HEK293 (cell line): Measurements from ENCODE around the gene GABRB2.

Experiments used
- CTCF ChIA-PET: fragments of 350-600 bp; formaldehyde crosslinking; extraction: SDS; loops from one replicate; lab custom pipeline; 2021; ENCODE audit warnings: antibody characterized with exemption; lab: Yijun Ruan, JAX
- POLR2A ChIA-PET: fragments of 300-600 bp; formaldehyde crosslinking; extraction: SDS; loops from one replicate; lab custom pipeline; 2020; ENCODE audit warnings: antibody characterized with exemption, inconsistent platforms; lab: Yijun Ruan, JAX
- H3K27ac ChIP-seq: fragments of 200-500 bp; sonication (Bioruptor generic); 2 replicates; pipeline ENCODE4 v1.5.1; 2014; ENCODE audit warnings: low read depth, low read length, control low read depth, inconsistent platforms; ENCODE audit errors: extremely low read depth
- H3K36me3 ChIP-seq, 2 experiments: fragments of 200-500 bp in 1 of 2; sonication (Bioruptor generic) in 1 of 2; 1 replicate in 1 of 2; 2 replicates in 1 of 2; pipeline ENCODE4 v1.5.1; 2014 to 2017; ENCODE audit warnings: inconsistent platforms in 2 of 2, low read length in 2 of 2; ENCODE audit not compliant: control insufficient read depth in 2 of 2, insufficient read depth in 1 of 2
- H3K4me1 ChIP-seq: fragments of 200-500 bp; sonication (Bioruptor generic); 2 replicates; pipeline ENCODE4 v1.5.1; 2014; ENCODE audit warnings: mild to moderate bottlenecking, low read length, inconsistent platforms; ENCODE audit not compliant: control insufficient read depth, insufficient read depth
- H3K4me3 ChIP-seq: 2 replicates; pipeline ENCODE4 v1.5.1; 2011; ENCODE audit warnings: low read depth, mild to moderate bottlenecking, control low read depth, low read length, moderate library complexity
- H3K9me3 ChIP-seq: fragments of 200-500 bp; sonication (Bioruptor generic); 2 replicates; pipeline ENCODE4 v1.5.1; 2014; ENCODE audit warnings: low read depth, low read length, inconsistent platforms; ENCODE audit not compliant: control insufficient read depth, insufficient read depth
- BCL6B ChIP-seq: fragments of 450-650 bp; formaldehyde crosslinking; IDR thresholded peaks from 2 replicates; pipeline ENCODE4 v1.5.1; 2017; ENCODE audit warnings: missing biosample characterization, missing genetic modification characterization
- HOXC10 ChIP-seq: sonication (generic); formaldehyde crosslinking; IDR thresholded peaks from 2 replicates; pipeline ENCODE4 v1.8.1; 2023; ENCODE audit warnings: mild to moderate bottlenecking, missing genetic modification reagents
- IKZF3 ChIP-seq: fragments of 450-650 bp; IDR thresholded peaks from 2 replicates; pipeline ENCODE4 v1.5.0; 2018; ENCODE audit warnings: missing biosample characterization, mild to moderate bottlenecking, missing genetic modification characterization, moderate library complexity
- MZF1 ChIP-seq: fragments of 450-650 bp; formaldehyde crosslinking; IDR thresholded peaks from 2 replicates; pipeline ENCODE4 v1.5.1; 2017; ENCODE audit warnings: missing biosample characterization, missing genetic modification characterization, borderline replicate concordance
- TRIM28 ChIP-seq: IDR thresholded peaks from 2 replicates; pipeline ENCODE4 v1.6.1; 2011; ENCODE audit warnings: low read length, control low read depth, borderline replicate concordance
- YY2 ChIP-seq: fragments of 450-650 bp; formaldehyde crosslinking; IDR thresholded peaks from 2 replicates; pipeline ENCODE4 v1.5.1; 2016; ENCODE audit warnings: missing biosample characterization, missing genetic modification characterization
- ZBTB1 ChIP-seq: fragments of 450-650 bp; formaldehyde crosslinking; IDR thresholded peaks from 2 replicates; pipeline ENCODE4 v1.5.1; 2016; ENCODE audit warnings: missing biosample characterization, missing genetic modification characterization
- ZBTB48 ChIP-seq: fragments of 450-650 bp; formaldehyde crosslinking; IDR thresholded peaks from 2 replicates; pipeline ENCODE4 v1.5.1; 2016; ENCODE audit warnings: missing biosample characterization, missing genetic modification characterization
- ZNF132 ChIP-seq: fragments of 450-650 bp; formaldehyde crosslinking; IDR thresholded peaks from 2 replicates; pipeline ENCODE4 v1.5.1; 2017; ENCODE audit warnings: missing biosample characterization, missing genetic modification characterization, borderline replicate concordance
- ZNF138 ChIP-seq: fragments of 450-650 bp; formaldehyde crosslinking; IDR thresholded peaks from 2 replicates; pipeline ENCODE4 v1.5.1; 2016; ENCODE audit warnings: missing biosample characterization, missing genetic modification characterization, borderline replicate concordance
- ZNF155 ChIP-seq: fragments of 450-650 bp; formaldehyde crosslinking; IDR thresholded peaks from 2 replicates; pipeline ENCODE4 v1.5.1; 2016; ENCODE audit warnings: missing biosample characterization, missing genetic modification characterization
- ZNF19 ChIP-seq: fragments of 450-650 bp; formaldehyde crosslinking; IDR thresholded peaks from 2 replicates; pipeline ENCODE4; 2016; ENCODE audit warnings: missing biosample characterization, missing genetic modification characterization, low read depth
- ZNF202 ChIP-seq: fragments of 450-650 bp; formaldehyde crosslinking; IDR thresholded peaks from 2 replicates; pipeline ENCODE4 v1.5.1; 2016; ENCODE audit warnings: missing biosample characterization, missing genetic modification characterization, borderline replicate concordance
- ZNF280C ChIP-seq: fragments of 450-650 bp; formaldehyde crosslinking; IDR thresholded peaks from 2 replicates; pipeline ENCODE4 v1.5.1; 2016; ENCODE audit warnings: missing biosample characterization, missing genetic modification characterization
- ZNF302 ChIP-seq: fragments of 450-650 bp; formaldehyde crosslinking; IDR thresholded peaks from 2 replicates; pipeline ENCODE4 v1.5.1; 2016; ENCODE audit warnings: missing biosample characterization, missing genetic modification characterization, low read depth
- ZNF324 ChIP-seq: fragments of 450-650 bp; formaldehyde crosslinking; IDR thresholded peaks from 2 replicates; pipeline ENCODE4 v1.5.1; 2016; ENCODE audit warnings: missing biosample characterization, missing genetic modification characterization
- ZNF366 ChIP-seq: fragments of 450-650 bp; formaldehyde crosslinking; conservative IDR thresholded peaks from 2 replicates; pipeline ENCODE4 v1.5.1; 2016; ENCODE audit warnings: missing biosample characterization, missing genetic modification characterization
- ZNF391 ChIP-seq: fragments of 450-650 bp; formaldehyde crosslinking; IDR thresholded peaks from 2 replicates; pipeline ENCODE4 v1.5.1; 2016; ENCODE audit warnings: low read depth, missing biosample characterization, missing genetic modification characterization, borderline replicate concordance
- ZNF416 ChIP-seq: fragments of 450-650 bp; formaldehyde crosslinking; IDR thresholded peaks from 2 replicates; pipeline ENCODE4 v1.5.1; 2016; ENCODE audit warnings: missing biosample characterization, missing genetic modification characterization
- ZNF473 ChIP-seq: fragments of 450-650 bp; formaldehyde crosslinking; IDR thresholded peaks from 2 replicates; pipeline ENCODE4 v1.5.1; 2017; ENCODE audit warnings: missing biosample characterization, missing genetic modification characterization
- ZNF510 ChIP-seq: fragments of 450-650 bp; formaldehyde crosslinking; IDR thresholded peaks from 2 replicates; pipeline ENCODE4 v1.5.1; 2018; ENCODE audit warnings: mild to moderate bottlenecking, missing genetic modification characterization, missing biosample characterization; ENCODE audit not compliant: insufficient replicate concordance
- ZNF621 ChIP-seq: fragments of 450-650 bp; formaldehyde crosslinking; IDR thresholded peaks from 2 replicates; pipeline ENCODE4 v1.5.1; 2017; ENCODE audit warnings: missing biosample characterization, missing genetic modification characterization
- ZNF629 ChIP-seq: fragments of 450-650 bp; formaldehyde crosslinking; IDR thresholded peaks from 2 replicates; pipeline ENCODE4 v1.5.1; 2017; ENCODE audit warnings: missing biosample characterization, missing genetic modification characterization
- ZNF658 ChIP-seq: fragments of 450-650 bp; formaldehyde crosslinking; IDR thresholded peaks from 2 replicates; pipeline ENCODE4; 2016; ENCODE audit warnings: missing biosample characterization, missing genetic modification characterization
- ZSCAN30 ChIP-seq: fragments of 450-650 bp; IDR thresholded peaks from 2 replicates; pipeline ENCODE4 v1.5.1; 2018; ENCODE audit warnings: missing biosample characterization, mild to moderate bottlenecking, missing genetic modification characterization, moderate library complexity
- TF ChIP-seq, protein P1 (sequence below): fragments of 450-650 bp; formaldehyde crosslinking; IDR thresholded peaks from 2 replicates; pipeline ENCODE4 v1.5.1; 2016; ENCODE audit warnings: missing biosample characterization, missing genetic modification characterization

Gene GABRB2

DNA sequence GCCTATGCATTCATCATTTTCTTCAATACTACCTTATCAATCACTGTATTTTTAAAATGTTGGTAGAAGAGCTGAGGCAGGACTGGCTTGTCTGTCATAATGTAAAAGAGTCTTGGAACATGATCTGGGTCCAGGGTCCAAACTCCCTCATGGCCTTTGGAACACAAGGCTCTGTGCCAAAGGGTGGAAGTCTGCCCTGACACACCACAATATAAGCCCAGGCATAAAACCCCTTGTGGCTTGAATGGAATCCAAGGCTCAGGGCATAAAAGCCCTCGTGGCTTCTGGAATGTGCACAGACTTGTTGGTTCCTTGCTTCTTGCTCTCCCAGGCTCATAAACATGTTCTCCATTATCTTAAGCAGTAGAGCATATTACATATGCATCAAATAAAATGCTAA is 48.0 kb downstream of the GABRB2 start:
- no peak overlapping the region for H3K27ac ChIP-seq
- no peaks in the 10 kb centered on the region for H3K4me1 ChIP-seq
- H3K9me3 ChIP-seq, result no peaks in the 10 kb centered on the region
- CTCF ChIA-PET, result interaction anchor here (0.6 kb wide), 2 partner anchors 13 to 746 kb away, joined by 3 to 6 read pairs; no protein-coding TSS in a partner anchor
- TF ChIP-seq TRIM28, result no peak
- no peak for TF ChIP-seq ZNF621
- no peak for TF ChIP-seq ZSCAN30
- no peak for TF ChIP-seq ZNF155 (tag by site-specific recombination)
- no peak for TF ChIP-seq ZBTB48
- TF ChIP-seq HOXC10 (CRISPR knock-in tag), result no peak
- TF ChIP-seq, protein P1, sequence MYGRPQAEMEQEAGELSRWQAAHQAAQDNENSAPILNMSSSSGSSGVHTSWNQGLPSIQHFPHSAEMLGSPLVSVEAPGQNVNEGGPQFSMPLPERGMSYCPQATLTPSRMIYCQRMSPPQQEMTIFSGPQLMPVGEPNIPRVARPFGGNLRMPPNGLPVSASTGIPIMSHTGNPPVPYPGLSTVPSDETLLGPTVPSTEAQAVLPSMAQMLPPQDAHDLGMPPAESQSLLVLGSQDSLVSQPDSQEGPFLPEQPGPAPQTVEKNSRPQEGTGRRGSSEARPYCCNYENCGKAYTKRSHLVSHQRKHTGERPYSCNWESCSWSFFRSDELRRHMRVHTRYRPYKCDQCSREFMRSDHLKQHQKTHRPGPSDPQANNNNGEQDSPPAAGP (tag by site-specific recombination), result no peak
- TF ChIP-seq ZNF391 (tag by site-specific recombination), result no peak
- no peak for TF ChIP-seq MZF1 (tag by site-specific recombination)
- TF ChIP-seq ZNF138, result no peak
- TF ChIP-seq ZNF629 (tag by site-specific recombination), result no peak
- no peak for TF ChIP-seq ZNF416
- POLR2A ChIA-PET, result no interaction called here
- H3K36me3 ChIP-seq, result no peaks in the 10 kb centered on the region
- H3K4me3 ChIP-seq, result no peak overlapping the region

- no peak overlapping the region for H3K4me3 ChIP-seq
- ChIA-PET CTCF (no interaction called here), POLR2A (no interaction called here)
- no peak overlapping the region for H3K27ac ChIP-seq
- no peaks in the 10 kb centered on the region for H3K9me3 ChIP-seq
- TF ChIP-seq ZBTB48 (no peak), IKZF3 (no peak), ZBTB1 (tag by site-specific recombination) (no peak)
- H3K4me1 ChIP-seq, result no peaks in the 10 kb centered on the region
- H3K36me3 ChIP-seq, result no peaks in the 10 kb centered on the region
These were observed 62.8 kb downstream of the GABRB2 start for GRCh38 chr5:161483721-161484120.

DNA sequence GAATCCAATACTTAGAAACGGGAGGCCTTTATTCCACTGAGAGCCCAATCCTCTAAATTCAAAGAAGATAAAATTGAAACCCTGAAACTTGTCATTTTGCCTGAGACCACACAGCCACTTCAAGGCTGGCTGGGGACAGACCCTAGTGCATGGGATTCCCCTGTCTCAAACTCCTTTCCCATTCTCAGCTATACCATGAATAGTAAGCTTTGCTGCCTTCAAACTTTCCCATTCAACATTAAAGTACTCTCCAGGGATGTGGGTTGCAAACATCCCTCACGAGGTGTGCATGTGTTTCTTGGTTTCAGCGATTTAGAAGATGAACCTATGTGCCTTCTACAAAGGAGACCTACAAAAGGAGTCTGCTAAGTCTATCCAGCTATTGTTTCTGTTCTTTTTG is 64.6 kb downstream of the GABRB2 start:
- CTCF ChIA-PET, result no interaction called here
- Histone ChIP-seq H3K9me3 (no peaks in the 10 kb centered on the region), H3K4me3 (no peak overlapping the region), H3K36me3 (no peaks in the 10 kb centered on the region), H3K27ac (no peak overlapping the region), H3K4me1 (no peaks in the 10 kb centered on the region)
- TF ChIP-seq ZNF280C (tag by site-specific recombination), result no peak
- POLR2A ChIA-PET, result no interaction called here

DNA sequence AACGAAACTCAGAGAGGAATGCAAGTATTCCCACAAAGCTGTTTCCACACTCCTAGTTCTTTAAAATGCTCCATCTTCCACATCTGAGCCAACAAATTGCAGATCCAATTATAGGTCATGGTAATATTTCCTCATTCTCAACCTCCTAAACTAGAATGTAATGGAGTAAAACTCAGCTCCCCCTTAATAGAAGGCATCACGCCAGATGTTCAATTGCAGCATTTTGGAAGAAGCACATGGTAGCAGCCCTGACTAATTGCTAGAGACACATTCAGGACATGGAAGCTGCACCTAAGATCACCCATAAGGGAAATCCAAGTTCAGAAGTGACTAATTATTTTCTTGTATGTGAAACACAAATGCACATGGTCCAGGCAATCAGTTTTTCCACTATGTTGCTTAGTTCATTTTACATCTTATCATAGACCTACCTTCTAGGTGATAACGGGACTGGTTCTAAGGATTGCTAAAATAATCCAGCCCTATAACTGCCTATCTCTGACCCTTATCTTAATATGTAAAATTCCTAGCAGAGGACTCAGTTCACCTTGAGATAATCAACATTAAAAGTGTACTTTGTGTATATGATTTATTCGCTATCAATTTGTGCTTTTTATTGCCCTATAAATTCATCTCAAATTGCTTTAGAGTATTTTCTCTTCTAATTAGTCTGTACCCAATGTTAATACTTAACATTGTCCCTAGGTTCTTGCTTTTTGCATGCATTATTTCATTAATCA is 75.1 kb downstream of the GABRB2 start:
- Histone ChIP-seq H3K4me3 (no peak overlapping the region), H3K36me3 (no peaks in the 10 kb centered on the region), H3K9me3 (no peaks in the 10 kb centered on the region), H3K27ac (no peak overlapping the region), H3K4me1 (no peaks in the 10 kb centered on the region)
- ChIA-PET CTCF (no interaction called here), POLR2A (no interaction called here)
- TF ChIP-seq ZNF302 (tag by site-specific recombination), result no peak
- TF ChIP-seq BCL6B (tag by site-specific recombination), result no peak
- TF ChIP-seq ZNF324, result no peak
- no peak for TF ChIP-seq YY2 (tag by site-specific recombination)
- no peak for TF ChIP-seq ZNF202 (tag by site-specific recombination)
- no peak for TF ChIP-seq ZNF366 (tag by site-specific recombination)
- no peak for TF ChIP-seq ZNF473
- no peak for TF ChIP-seq ZNF510 (tag by site-specific recombination)
- TF ChIP-seq ZNF132 (tag by site-specific recombination), result no peak
- TF ChIP-seq ZNF19 (tag by site-specific recombination), result no peak
- no peak for TF ChIP-seq ZNF658 (tag by site-specific recombination)
